OCI-LY3 (cell line): ENCODE results near the gene MTMR11.

ENCODE experiments used
- EZH2phosphoT487 ChIP-seq: fragments of 200-600 bp; shearing (Covaris generic); IDR thresholded peaks from 2 replicates; pipeline ENCODE4 v1.6.1; 2018; ENCODE audit warnings: antibody characterized with exemption, mixed run types, low read depth
- TF ChIP-seq, protein P1 (sequence below): fragments of 200-600, 300-600 bp; sonication (generic); IDR thresholded peaks from 2 replicates; pipeline ENCODE4 v1.5.1; 2014; ENCODE audit warnings: antibody characterized with exemption, low read length, low read depth

DNA sequence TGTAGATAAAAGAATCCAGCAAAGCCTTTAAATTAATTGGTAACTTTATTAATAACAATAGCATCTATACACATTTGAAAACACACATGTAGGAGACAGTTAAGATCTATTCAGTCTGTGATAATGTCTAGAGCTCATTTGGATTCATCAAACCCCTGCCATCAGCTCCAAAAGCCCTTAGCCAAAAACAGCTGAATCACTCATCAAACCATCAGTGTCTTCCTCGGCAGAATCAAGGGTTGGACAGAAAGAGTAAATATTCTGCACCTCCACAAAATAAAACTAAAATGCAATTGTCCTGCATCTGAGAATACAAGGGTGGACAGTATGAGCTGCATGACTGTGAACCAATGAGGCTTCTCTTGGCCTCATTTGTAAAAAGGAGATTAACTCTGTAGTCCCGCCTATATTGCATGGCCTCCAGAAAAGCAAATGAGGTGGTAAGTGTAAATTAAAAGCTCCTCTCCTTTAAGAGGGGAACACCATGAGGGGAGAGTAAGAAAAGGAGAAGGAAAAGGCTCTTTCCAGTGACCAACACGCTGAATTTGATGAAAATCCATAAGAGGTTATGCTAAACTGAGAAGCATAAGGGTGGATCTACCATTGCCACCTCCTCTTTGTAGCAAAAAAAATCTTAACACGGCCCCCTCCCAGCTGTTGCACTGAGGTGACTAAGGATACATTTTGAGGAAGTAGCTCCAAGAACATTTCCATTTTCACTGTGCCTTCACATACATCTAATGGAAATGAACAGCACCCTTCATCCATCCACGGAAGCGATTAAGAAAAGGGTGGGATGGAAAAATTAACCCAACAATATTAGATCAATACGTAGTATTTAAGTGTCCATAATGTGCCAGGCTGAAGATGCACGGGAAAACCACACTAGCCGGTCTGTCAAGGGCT is 52.0 kb downstream of the MTMR11 start:
- TF ChIP-seq, protein P1, sequence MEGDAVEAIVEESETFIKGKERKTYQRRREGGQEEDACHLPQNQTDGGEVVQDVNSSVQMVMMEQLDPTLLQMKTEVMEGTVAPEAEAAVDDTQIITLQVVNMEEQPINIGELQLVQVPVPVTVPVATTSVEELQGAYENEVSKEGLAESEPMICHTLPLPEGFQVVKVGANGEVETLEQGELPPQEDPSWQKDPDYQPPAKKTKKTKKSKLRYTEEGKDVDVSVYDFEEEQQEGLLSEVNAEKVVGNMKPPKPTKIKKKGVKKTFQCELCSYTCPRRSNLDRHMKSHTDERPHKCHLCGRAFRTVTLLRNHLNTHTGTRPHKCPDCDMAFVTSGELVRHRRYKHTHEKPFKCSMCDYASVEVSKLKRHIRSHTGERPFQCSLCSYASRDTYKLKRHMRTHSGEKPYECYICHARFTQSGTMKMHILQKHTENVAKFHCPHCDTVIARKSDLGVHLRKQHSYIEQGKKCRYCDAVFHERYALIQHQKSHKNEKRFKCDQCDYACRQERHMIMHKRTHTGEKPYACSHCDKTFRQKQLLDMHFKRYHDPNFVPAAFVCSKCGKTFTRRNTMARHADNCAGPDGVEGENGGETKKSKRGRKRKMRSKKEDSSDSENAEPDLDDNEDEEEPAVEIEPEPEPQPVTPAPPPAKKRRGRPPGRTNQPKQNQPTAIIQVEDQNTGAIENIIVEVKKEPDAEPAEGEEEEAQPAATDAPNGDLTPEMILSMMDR, result no peak
- no peak for TF ChIP-seq EZH2phosphoT487
